SK-N-SH treated with all-trans-retinoic acid at 6 μM for 48 hours (cell line): ENCODE measurements around the gene HPS5.
"Not testable (repeated sequence)": the region's sequence is repeated elsewhere in the genome, so short reads cannot be mapped to it uniquely, and the experiment has no call there.

Experiments used
- ATAC-seq: fragments of 200-7000 bp; cut with Tn5 transposase; 3 replicates; pipeline ENCODE4 v1.9.1; 2020; ENCODE audit warnings: mild to moderate bottlenecking, moderate library complexity
- ARNTL ChIP-seq: fragments of 450-650 bp; formaldehyde crosslinking; IDR thresholded peaks from 2 replicates; pipeline ENCODE4 v1.5.0; 2020; ENCODE audit warnings: low read depth, mild to moderate bottlenecking, moderate library complexity, borderline replicate concordance
- BACH2 ChIP-seq: fragments of 250-450 bp; sonication (Bioruptor Pico); IDR thresholded peaks from 2 replicates; pipeline ENCODE4 v1.9.0; 2021; ENCODE audit warnings: mild to moderate bottlenecking, borderline replicate concordance
- CSDC2 ChIP-seq: fragments of 250-450 bp; sonication (Bioruptor Pico); IDR thresholded peaks from 2 replicates; pipeline ENCODE4 v1.5.0; 2020; ENCODE audit warnings: mild to moderate bottlenecking, moderate library complexity
- ESRRG ChIP-seq: fragments of 250-450 bp; sonication (Bioruptor Pico); IDR thresholded peaks from 2 replicates; pipeline ENCODE4 v1.6.1; 2021; ENCODE audit warnings: mild to moderate bottlenecking
- GLIS3 ChIP-seq: fragments of 250-450 bp; sonication (Bioruptor Pico); IDR thresholded peaks from 2 replicates; pipeline ENCODE4 v1.5.0; 2020; ENCODE audit warnings: mild to moderate bottlenecking, moderate library complexity
- OSR1 ChIP-seq: fragments of 250-450 bp; sonication (Bioruptor Pico); IDR thresholded peaks from 2 replicates; pipeline ENCODE4 v1.8.0; 2022; ENCODE audit warnings: moderate library complexity, mild to moderate bottlenecking, inconsistent platforms
- PPARA ChIP-seq: fragments of 250-450 bp; sonication (Bioruptor Pico); IDR thresholded peaks from 2 replicates; pipeline ENCODE4 v1.5.0; 2020; ENCODE audit warnings: mild to moderate bottlenecking, borderline replicate concordance
- RARB ChIP-seq: fragments of 250-450 bp; sonication (Bioruptor Pico); IDR thresholded peaks from 2 replicates; pipeline ENCODE4 v1.8.0; 2021; ENCODE audit warnings: mild to moderate bottlenecking, moderate library complexity
- SNAI2 ChIP-seq: fragments of 250-450 bp; sonication (Bioruptor Pico); IDR thresholded peaks from 2 replicates; pipeline ENCODE4 v1.5.0; 2020; ENCODE audit warnings: mild to moderate bottlenecking, moderate library complexity
- TCF4 ChIP-seq: fragments of 250-450 bp; sonication (Bioruptor Pico); IDR thresholded peaks from 2 replicates; pipeline ENCODE4 v1.8.0; 2021; ENCODE audit warnings: mild to moderate bottlenecking, moderate library complexity, borderline replicate concordance
- TOX ChIP-seq: fragments of 250-450 bp; sonication (Bioruptor Pico); IDR thresholded peaks from 2 replicates; pipeline ENCODE4 v1.8.0; 2021; ENCODE audit warnings: mild to moderate bottlenecking, moderate library complexity, borderline replicate concordance
- ZC3H10 ChIP-seq: fragments of 250-450 bp; sonication (Bioruptor Pico); IDR thresholded peaks from 2 replicates; pipeline ENCODE4 v1.5.1; 2021; ENCODE audit warnings: mild to moderate bottlenecking, moderate library complexity
- ZFP3 ChIP-seq: fragments of 250-450 bp; sonication (Bioruptor Pico); IDR thresholded peaks from 2 replicates; pipeline ENCODE4 v1.5.0; 2020; ENCODE audit warnings: mild to moderate bottlenecking, moderate library complexity
- ZFP30 ChIP-seq: fragments of 450-650 bp; formaldehyde crosslinking; IDR thresholded peaks from 2 replicates; pipeline ENCODE4 v1.5.0; 2022; ENCODE audit warnings: mild to moderate bottlenecking, moderate library complexity
- ZNF70 ChIP-seq: fragments of 450-650 bp; formaldehyde crosslinking; IDR thresholded peaks from 2 replicates; pipeline ENCODE4 v1.5.0; 2020; ENCODE audit warnings: mild to moderate bottlenecking, moderate library complexity
- ZNF8 ChIP-seq: fragments of 450-650 bp; formaldehyde crosslinking; IDR thresholded peaks from 2 replicates; pipeline ENCODE4 v1.5.0; 2020; ENCODE audit warnings: mild to moderate bottlenecking, moderate library complexity
- TF ChIP-seq, protein P1 (sequence below): fragments of 250-450 bp; sonication (Bioruptor Pico); IDR thresholded peaks from 2 replicates; pipeline ENCODE4 v1.5.0; 2020; ENCODE audit warnings: mild to moderate bottlenecking, moderate library complexity
- TF ChIP-seq, protein P2 (sequence below): fragments of 250-450 bp; sonication (Bioruptor Pico); IDR thresholded peaks from 2 replicates; pipeline ENCODE4 v1.8.0; 2020; ENCODE audit warnings: mild to moderate bottlenecking, moderate library complexity, borderline replicate concordance
- TF ChIP-seq, protein P3 (sequence below): fragments of 250-450 bp; sonication (Bioruptor Pico); IDR thresholded peaks from 2 replicates; pipeline ENCODE4 v1.5.1; 2021; ENCODE audit warnings: mild to moderate bottlenecking, moderate library complexity

Gene HPS5

DNA sequence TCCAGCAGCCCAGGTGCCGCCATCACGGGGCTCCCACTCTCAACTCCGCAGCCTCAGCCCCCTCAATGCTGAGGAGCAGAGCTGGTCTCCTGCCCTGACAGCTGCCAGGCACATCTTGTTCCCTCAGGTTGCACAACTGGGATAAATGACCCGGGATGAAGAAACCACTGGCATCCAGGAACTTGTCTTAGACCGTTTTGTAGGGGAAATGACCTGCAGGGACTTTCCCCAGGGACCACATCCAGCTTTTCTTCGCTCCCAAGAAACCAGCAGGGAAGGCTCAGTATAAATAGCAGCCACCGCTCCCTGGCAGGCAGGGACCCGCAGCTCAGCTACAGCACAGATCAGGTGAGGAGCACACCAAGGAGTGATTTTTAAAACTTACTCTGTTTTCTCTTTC lies 56.0 kb downstream of the HPS5 start, which contains the start of gene SAA1:
Gene SAA1, plus strand, starts transcription at position 316 of the 400 bp plus-strand sequence. CDS start 624 bp downstream, outside the sequence.
- ATAC-seq: no peak
- TF ChIP-seq OSR1 (CRISPR knock-in tag) (no peak), ZFP30 (no peak)
- TF ChIP-seq, protein P1, sequence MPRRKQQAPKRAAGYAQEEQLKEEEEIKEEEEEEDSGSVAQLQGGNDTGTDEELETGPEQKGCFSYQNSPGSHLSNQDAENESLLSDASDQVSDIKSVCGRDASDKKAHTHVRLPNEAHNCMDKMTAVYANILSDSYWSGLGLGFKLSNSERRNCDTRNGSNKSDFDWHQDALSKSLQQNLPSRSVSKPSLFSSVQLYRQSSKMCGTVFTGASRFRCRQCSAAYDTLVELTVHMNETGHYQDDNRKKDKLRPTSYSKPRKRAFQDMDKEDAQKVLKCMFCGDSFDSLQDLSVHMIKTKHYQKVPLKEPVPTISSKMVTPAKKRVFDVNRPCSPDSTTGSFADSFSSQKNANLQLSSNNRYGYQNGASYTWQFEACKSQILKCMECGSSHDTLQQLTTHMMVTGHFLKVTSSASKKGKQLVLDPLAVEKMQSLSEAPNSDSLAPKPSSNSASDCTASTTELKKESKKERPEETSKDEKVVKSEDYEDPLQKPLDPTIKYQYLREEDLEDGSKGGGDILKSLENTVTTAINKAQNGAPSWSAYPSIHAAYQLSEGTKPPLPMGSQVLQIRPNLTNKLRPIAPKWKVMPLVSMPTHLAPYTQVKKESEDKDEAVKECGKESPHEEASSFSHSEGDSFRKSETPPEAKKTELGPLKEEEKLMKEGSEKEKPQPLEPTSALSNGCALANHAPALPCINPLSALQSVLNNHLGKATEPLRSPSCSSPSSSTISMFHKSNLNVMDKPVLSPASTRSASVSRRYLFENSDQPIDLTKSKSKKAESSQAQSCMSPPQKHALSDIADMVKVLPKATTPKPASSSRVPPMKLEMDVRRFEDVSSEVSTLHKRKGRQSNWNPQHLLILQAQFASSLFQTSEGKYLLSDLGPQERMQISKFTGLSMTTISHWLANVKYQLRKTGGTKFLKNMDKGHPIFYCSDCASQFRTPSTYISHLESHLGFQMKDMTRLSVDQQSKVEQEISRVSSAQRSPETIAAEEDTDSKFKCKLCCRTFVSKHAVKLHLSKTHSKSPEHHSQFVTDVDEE (CRISPR knock-in tag): no peak

DNA sequence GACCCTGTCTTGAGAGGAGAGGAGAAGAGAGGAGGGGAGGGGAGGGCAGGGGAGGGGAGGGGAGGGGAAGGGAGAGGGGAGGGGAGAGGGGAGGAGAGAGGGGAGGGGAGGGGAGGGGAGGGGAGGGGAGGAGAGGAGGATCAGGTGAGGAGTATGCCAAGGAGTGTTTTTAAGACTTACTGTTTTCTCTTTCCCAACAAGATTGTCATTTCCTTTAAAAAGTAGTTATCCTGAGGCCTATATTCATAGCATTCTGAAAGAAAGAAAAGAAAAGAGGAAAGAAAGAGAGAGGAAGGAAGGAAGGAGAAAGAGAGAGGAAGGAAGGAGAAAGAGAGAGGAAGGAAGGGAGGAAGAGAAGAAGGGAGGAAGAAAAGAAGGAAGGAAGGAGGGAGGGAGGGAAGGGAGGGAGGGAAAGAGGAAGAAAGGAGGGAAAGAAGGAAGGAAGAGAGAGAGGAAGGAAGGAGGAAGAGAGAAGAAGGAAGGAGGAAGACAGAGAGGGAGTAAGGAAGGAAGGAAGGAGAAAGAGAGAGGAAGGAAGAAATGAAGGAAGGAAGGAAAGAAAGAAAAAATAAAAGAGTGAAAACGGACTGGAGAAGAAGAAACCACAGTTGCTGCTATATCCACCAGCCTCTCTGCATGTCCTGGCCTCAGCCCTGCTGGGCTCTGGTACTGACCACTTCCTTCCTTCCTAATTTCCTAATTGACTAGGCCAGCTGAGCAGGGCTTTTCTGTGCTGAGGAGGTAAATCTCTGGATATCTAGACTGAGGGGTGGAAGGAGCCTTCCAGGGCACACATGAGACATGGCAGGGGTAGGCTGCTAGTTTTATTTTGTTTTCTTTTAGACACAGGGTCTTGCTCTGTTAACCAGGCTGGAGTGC lies 57.0 kb downstream of the HPS5 start:
- no peak for ATAC-seq
- no peak for TF ChIP-seq GLIS3 (CRISPR knock-in tag)
- no peak for TF ChIP-seq BACH2
- no peak for TF ChIP-seq PPARA (CRISPR knock-in tag)
- no peak for TF ChIP-seq ZFP3
- no peak for TF ChIP-seq ZNF8 (CRISPR knock-in tag)
- no peak for TF ChIP-seq ESRRG (CRISPR knock-in tag)
- TF ChIP-seq SNAI2 (CRISPR knock-in tag): no peak
- TF ChIP-seq TOX: no peak
- TF ChIP-seq RARB (CRISPR knock-in tag): no peak
- no peak for TF ChIP-seq ARNTL (CRISPR knock-in tag)
- TF ChIP-seq CSDC2 (CRISPR knock-in tag): no peak
- TF ChIP-seq OSR1 (CRISPR knock-in tag): no peak

DNA sequence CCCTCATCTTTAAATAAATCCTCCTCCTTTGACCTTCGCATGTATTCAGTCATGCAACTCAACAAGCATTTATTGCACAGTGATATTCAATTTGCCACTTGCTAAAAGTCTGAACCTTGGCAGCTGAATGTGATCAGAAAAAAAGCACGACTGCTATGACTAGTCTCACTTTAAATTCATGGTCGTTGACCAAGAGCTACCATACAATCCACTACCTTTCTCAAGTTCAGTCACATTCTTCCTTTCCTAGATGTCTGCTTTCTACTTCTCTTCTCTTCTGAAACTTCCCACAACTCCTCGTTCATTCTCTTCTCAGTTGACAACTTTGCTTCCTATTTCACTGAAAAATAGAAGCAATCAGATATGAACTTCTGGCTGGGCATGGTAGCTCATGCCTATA lies 57.9 kb downstream of the HPS5 start:
- no peak for ATAC-seq
- TF ChIP-seq SNAI2 (CRISPR knock-in tag) (no peak), ZC3H10 (CRISPR knock-in tag) (no peak), BACH2 (no peak), PPARA (CRISPR knock-in tag) (no peak), RARB (CRISPR knock-in tag) (no peak), TOX (no peak), ARNTL (CRISPR knock-in tag) (no peak), ZNF70 (CRISPR knock-in tag) (no peak), TCF4 (CRISPR knock-in tag) (no peak), CSDC2 (CRISPR knock-in tag) (no peak), ESRRG (CRISPR knock-in tag) (no peak), ZFP30 (no peak), GLIS3 (CRISPR knock-in tag) (no peak)
- TF ChIP-seq, protein P2, sequence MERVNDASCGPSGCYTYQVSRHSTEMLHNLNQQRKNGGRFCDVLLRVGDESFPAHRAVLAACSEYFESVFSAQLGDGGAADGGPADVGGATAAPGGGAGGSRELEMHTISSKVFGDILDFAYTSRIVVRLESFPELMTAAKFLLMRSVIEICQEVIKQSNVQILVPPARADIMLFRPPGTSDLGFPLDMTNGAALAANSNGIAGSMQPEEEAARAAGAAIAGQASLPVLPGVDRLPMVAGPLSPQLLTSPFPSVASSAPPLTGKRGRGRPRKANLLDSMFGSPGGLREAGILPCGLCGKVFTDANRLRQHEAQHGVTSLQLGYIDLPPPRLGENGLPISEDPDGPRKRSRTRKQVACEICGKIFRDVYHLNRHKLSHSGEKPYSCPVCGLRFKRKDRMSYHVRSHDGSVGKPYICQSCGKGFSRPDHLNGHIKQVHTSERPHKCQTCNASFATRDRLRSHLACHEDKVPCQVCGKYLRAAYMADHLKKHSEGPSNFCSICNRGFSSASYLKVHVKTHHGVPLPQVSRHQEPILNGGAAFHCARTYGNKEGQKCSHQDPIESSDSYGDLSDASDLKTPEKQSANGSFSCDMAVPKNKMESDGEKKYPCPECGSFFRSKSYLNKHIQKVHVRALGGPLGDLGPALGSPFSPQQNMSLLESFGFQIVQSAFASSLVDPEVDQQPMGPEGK (CRISPR knock-in tag): no peak
- TF ChIP-seq, protein P3, sequence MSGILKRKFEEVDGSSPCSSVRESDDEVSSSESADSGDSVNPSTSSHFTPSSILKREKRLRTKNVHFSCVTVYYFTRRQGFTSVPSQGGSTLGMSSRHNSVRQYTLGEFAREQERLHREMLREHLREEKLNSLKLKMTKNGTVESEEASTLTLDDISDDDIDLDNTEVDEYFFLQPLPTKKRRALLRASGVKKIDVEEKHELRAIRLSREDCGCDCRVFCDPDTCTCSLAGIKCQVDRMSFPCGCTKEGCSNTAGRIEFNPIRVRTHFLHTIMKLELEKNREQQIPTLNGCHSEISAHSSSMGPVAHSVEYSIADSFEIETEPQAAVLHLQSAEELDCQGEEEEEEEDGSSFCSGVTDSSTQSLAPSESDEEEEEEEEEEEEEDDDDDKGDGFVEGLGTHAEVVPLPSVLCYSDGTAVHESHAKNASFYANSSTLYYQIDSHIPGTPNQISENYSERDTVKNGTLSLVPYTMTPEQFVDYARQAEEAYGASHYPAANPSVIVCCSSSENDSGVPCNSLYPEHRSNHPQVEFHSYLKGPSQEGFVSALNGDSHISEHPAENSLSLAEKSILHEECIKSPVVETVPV (CRISPR knock-in tag): no peak
- TF ChIP-seq, protein P1 (CRISPR knock-in tag): no peak

DNA sequence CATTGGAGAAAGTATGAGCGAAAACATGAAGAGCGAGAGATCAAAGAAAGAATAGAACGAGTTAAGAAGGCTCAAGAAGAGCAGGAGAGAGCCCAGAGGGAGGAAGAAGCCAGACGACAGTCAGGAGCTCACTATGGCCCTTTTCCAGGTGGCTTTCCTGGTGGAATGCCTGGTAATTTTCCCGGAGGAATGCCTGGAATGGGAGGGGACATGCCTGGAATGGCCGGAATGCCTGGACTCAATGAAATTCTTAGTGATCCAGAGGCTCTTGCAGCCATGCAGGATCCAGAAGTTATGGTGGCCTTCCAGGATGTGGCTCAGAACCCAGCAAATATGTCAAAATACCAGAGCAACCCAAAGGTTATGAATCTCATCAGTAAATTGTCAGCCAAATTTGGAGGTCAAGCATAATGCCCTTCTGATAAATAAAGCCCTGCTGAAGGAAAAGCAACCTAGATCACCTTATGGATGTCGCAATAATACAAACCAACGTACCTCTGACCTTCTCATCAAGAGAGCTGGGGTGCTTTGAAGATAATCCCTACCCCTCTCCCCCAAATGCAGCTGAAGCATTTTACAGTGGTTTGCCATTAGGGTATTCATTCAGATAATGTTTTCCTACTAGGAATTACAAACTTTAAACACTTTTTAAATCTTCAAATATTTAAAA lies 59.1 kb downstream of the HPS5 start:
- ATAC-seq: not testable (repeated sequence)
